CD4-positive, alpha-beta T cell treated with Interleukin-15 for 1 hour (primary cell): ENCODE measurements around the gene MUC20.
"Not testable (repeated sequence)": the region's sequence is repeated elsewhere in the genome, so short reads cannot be mapped to it uniquely, and the experiment has no call there.

Experiments
- DNase-seq: peaks from one replicate; pipeline ENCODE4 v3.0.0-alpha.2; 2020

The MUC20 gene

GRCh38 chr3:195758721-195759353 lies 38.1 kb downstream of the MUC20 start:
- DNase-seq: no peak

- no peak for DNase-seq
Observed at GRCh38 chr3:195760345-195761122, 39.8 kb downstream of the MUC20 start.

- DNase-seq: no peak
Observed at GRCh38 chr3:195761123-195761566, 40.4 kb downstream of the MUC20 start.

- no peak for DNase-seq
Observed at GRCh38 chr3:195761567-195762248, 40.9 kb downstream of the MUC20 start.

- no peak for DNase-seq
Observed at GRCh38 chr3:195762249-195762585, 41.4 kb downstream of the MUC20 start.

GRCh38 chr3:195762611-195763010 lies 41.8 kb downstream of the MUC20 start:
- DNase-seq: no peak

GRCh38 chr3:195763076-195763830 lies 42.5 kb downstream of the MUC20 start:
- no peak for DNase-seq

GRCh38 chr3:195763843-195764825 lies 43.4 kb downstream of the MUC20 start:
- DNase-seq: no peak

- DNase-seq: no peak
Observed at GRCh38 chr3:195764961-195765706, 44.4 kb downstream of the MUC20 start.

- DNase-seq: no peak
Observed at GRCh38 chr3:195766671-195767070, 45.9 kb downstream of the MUC20 start.

GRCh38 chr3:195767792-195768191 lies 47.0 kb downstream of the MUC20 start:
- DNase-seq: no peak

GRCh38 chr3:195768414-195768813 lies 47.6 kb downstream of the MUC20 start:
- DNase-seq: no peak

GRCh38 chr3:195768831-195769303 lies 48.1 kb downstream of the MUC20 start:
- DNase-seq: no peak

GRCh38 chr3:195769551-195769950 lies 48.8 kb downstream of the MUC20 start:
- DNase-seq: no peak

GRCh38 chr3:195770081-195770840 lies 49.5 kb downstream of the MUC20 start:
- no peak for DNase-seq

- not testable (repeated sequence) for DNase-seq
Observed at GRCh38 chr3:195770841-195771645, 50.3 kb downstream of the MUC20 start.

GRCh38 chr3:195771646-195772300 lies 51.0 kb downstream of the MUC20 start:
- no peak for DNase-seq

GRCh38 chr3:195773956-195774537 lies 53.3 kb downstream of the MUC20 start:
- no peak for DNase-seq
